ENCODE measurements around the gene DDN.
A peak's percentile ranks its signal among the peaks of the same experiment; 100 is the strongest.

DDN gene

GRCh38 chr12:48980953-48981756, 18.0 kb downstream of the DDN start:
- DNase-seq = peak; percentile 6

- DNase-seq = no peak
These were observed 18.7 kb downstream of the DDN start for GRCh38 chr12:48980389-48980952.

GRCh38 chr12:48979602-48980388, 19.4 kb downstream of the DDN start:
- DNase-seq = no peak

GRCh38 chr12:48978741-48979601, 20.2 kb downstream of the DDN start:
- DNase-seq = no peak

- no peak for DNase-seq
These were observed 20.9 kb downstream of the DDN start, which contains the start of gene WNT1 for GRCh38 chr12:48978291-48978740. Gene WNT1 (plus strand): TSS chr12:48978322. CDS start chr12:48978651, 329 bp downstream.

GRCh38 chr12:48977290-48978281, 21.6 kb downstream of the DDN start:
- DNase-seq = peak; percentile 33

GRCh38 chr12:48973941-48974673, 25.1 kb downstream of the DDN start:
- DNase-seq = no peak

GRCh38 chr12:48973531-48973930, 25.6 kb downstream of the DDN start:
- DNase-seq = peak; percentile 43

GRCh38 chr12:48972952-48973483, 26.2 kb downstream of the DDN start:
- no peak for DNase-seq

GRCh38 chr12:48972213-48972951, 26.8 kb downstream of the DDN start:
- peak; percentile 95 for DNase-seq

- DNase-seq = peak; percentile 7
These were observed 28.4 kb downstream of the DDN start for GRCh38 chr12:48970702-48971334.

- DNase-seq = no peak
These were observed 29.1 kb downstream of the DDN start for GRCh38 chr12:48969833-48970701.

GRCh38 chr12:48969160-48969771, 29.9 kb downstream of the DDN start:
- no peak for DNase-seq

GRCh38 chr12:48968467-48968866, 30.7 kb downstream of the DDN start:
- no peak for DNase-seq

- DNase-seq = no peak
These were observed 31.2 kb downstream of the DDN start for GRCh38 chr12:48967991-48968390.

- peak; percentile 75 for DNase-seq
These were observed 32.8 kb downstream of the DDN start for GRCh38 chr12:48966177-48966895.
